ENCODE results near the gene TOP2A.

DNA sequence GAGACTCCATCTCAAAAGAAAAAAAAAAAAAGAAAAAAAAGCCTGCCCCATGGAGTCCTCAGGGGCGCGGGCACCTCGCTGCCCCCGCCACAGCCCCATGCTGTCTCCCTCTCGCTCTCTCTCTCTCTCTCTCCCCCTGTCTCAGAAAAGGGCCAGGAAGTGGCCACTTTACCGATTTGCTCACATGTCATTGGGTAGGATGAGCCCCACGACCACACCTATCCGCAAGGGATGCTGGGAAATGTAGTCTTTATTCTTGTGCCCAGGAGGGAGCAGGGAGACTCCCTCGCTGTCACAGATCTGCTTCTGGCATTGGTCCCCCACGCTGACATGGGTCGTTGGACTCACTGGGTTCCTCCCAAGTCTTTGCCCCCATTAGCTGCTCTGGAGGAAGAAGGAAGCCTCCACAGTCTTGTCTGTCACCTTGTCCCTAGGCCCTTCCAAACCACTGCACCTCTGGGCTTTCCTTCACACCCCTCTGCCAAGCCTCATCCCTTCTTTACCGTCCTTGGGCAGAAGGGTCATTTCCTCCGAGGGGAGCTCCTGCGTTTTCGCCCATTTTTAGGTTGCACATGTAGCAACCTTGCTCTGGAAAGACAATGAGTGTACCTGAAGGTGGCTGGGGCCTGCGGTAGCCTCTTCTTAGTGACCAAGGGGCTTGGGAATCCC is 46.3 kb downstream of the TOP2A start:
- no peak for TF ChIP-seq ZNF274 (IDR thresholded peaks at IDR 0.05; ENCODE audit: low read depth, low read length)
- no peak for TF ChIP-seq SUZ12 (IDR thresholded peaks at IDR 0.05; ENCODE audit: extremely low read depth, insufficient read depth, insufficient read length)

Data from NT2/D1 (cell line).